Panc1 (cell line): ENCODE measurements around the gene ALG2. TPM values are rescaled to one million over a fixed set of nuclear protein-coding genes. Genes with fewer than 3 reads are reported as not detected.
A peak's percentile ranks its signal among the peaks of the same experiment; 100 is the strongest.

ENCODE experiments used
- ATAC-seq: fragments of 200-7000 bp; cut with Tn5 transposase; 2 replicates; pipeline ENCODE4 v1.9.1; 2020; ENCODE audit warnings: mild to moderate bottlenecking, moderate library complexity
- BruUV-seq: library from RNA; stranded (reverse); fragments of 400-500 nt; replicated peaks from 2 replicates; lab custom pipeline; 2021; lab: Mats Ljungman, UMichigan
- CTCF ChIA-PET: fragments of 300-600 bp; sonication (Branson Sonifier 250); formaldehyde crosslinking; loops from one replicate; lab custom pipeline; 2022; ENCODE audit warnings: antibody characterized with exemption; lab: Charles Lee
- POLR2A ChIA-PET: fragments of 300-600 bp; sonication (Branson Sonifier 250); formaldehyde crosslinking; loops from one replicate; lab custom pipeline; 2022; ENCODE audit warnings: antibody characterized with exemption; lab: Charles Lee
- DNase-seq: peaks from one replicate; pipeline ENCODE4 v3.0.0-alpha.2; 2010; ENCODE audit warnings: low read depth, low spot score
- H3K27ac ChIP-seq: 2 replicates; pipeline ENCODE4 v1.5.1; 2011; ENCODE audit warnings: mild to moderate bottlenecking, low read length, inconsistent platforms
- H3K27me3 ChIP-seq: fragments of 200-500 bp; sonication (Bioruptor generic); 2 replicates; pipeline ENCODE4 v1.6.0; 2014; ENCODE audit warnings: low read length, inconsistent platforms; ENCODE audit not compliant: control insufficient read depth, insufficient read depth
- H3K36me3 ChIP-seq: fragments of 200-500 bp; sonication (Bioruptor generic); 2 replicates; pipeline ENCODE4 v1.5.1; 2014; ENCODE audit warnings: inconsistent platforms, mild to moderate bottlenecking, low read length, moderate library complexity; ENCODE audit not compliant: control insufficient read depth, insufficient read depth
- H3K4me1 ChIP-seq: 2 replicates; pipeline ENCODE4 v1.5.1; 2011; ENCODE audit warnings: inconsistent platforms, mild to moderate bottlenecking, low read length, moderate library complexity; ENCODE audit not compliant: control insufficient read depth, insufficient read depth
- H3K4me3 ChIP-seq, 2 experiments: 2 replicates each; pipeline ENCODE4 v1.5.1; 2011 to 2012; ENCODE audit warnings: low read depth in 2 of 2, low read length in 2 of 2, mild to moderate bottlenecking in 2 of 2, inconsistent platforms in 1 of 2, moderate library complexity in 1 of 2
- H3K9me3 ChIP-seq: fragments of 200-500 bp; sonication (Bioruptor generic); 2 replicates; pipeline ENCODE4 v1.5.1; 2014; ENCODE audit warnings: low read depth, mild to moderate bottlenecking, inconsistent platforms, low read length, moderate library complexity; ENCODE audit not compliant: control insufficient read depth, insufficient read depth
- CTCF ChIP-seq: fragments of 450-650 bp; IDR thresholded peaks from 2 replicates; pipeline ENCODE4 v1.5.1; 2017; ENCODE audit warnings: mild to moderate bottlenecking
- POLR2AphosphoS5 ChIP-seq: IDR thresholded peaks from 2 replicates; pipeline ENCODE4 v1.6.1; 2012; ENCODE audit warnings: mild to moderate bottlenecking, low read depth, low read length, moderate library complexity
- SIN3A ChIP-seq: IDR thresholded peaks from 2 replicates; pipeline ENCODE4 v1.6.1; 2012; ENCODE audit warnings: low read depth, mild to moderate bottlenecking, low read length, moderate library complexity, borderline replicate concordance; ENCODE audit not compliant: insufficient read depth
- TCF7L2 ChIP-seq: IDR thresholded peaks from 2 replicates; pipeline ENCODE4 v1.6.1; 2011; ENCODE audit warnings: mild to moderate bottlenecking, low read depth, low read length, inconsistent platforms
- in situ Hi-C: cut with HindIII; loops from 2 replicates; pipeline ENCODE4 v1.10.0; 2016; ENCODE audit warnings: low sequenced_read_pairs, low pct_unique_long_range_greater_than_20kb
- intact Hi-C: fragments of 100-400 bp; cut with micrococcal nuclease; formaldehyde crosslinking; loops from one replicate; pipeline ENCODE4 v1.10.0; 2022; ENCODE audit not compliant: unreplicated experiment
- total RNA-seq: library from RNA; stranded (reverse); gene quantifications from one replicate; pipeline ENCODE4 v1.2.1, GENCODE V29; 2021; ENCODE audit not compliant: unreplicated experiment
- TF ChIP-seq, protein P1 (sequence below), 2 experiments: IDR thresholded peaks; 2 replicates each; pipeline ENCODE4 v1.6.1; 2011 to 2012; ENCODE audit warnings: low read depth in 2 of 2, control low read depth in 1 of 2, low read length in 1 of 2, mild to moderate bottlenecking in 1 of 2, moderate library complexity in 1 of 2; ENCODE audit not compliant: insufficient read depth in 1 of 2

The ALG2 gene
- total RNA-seq, 1 experiment from 2014 or later = 20.8 TPM

- peak; percentile 20 for TF ChIP-seq CTCF
- TF ChIP-seq, protein P1, sequence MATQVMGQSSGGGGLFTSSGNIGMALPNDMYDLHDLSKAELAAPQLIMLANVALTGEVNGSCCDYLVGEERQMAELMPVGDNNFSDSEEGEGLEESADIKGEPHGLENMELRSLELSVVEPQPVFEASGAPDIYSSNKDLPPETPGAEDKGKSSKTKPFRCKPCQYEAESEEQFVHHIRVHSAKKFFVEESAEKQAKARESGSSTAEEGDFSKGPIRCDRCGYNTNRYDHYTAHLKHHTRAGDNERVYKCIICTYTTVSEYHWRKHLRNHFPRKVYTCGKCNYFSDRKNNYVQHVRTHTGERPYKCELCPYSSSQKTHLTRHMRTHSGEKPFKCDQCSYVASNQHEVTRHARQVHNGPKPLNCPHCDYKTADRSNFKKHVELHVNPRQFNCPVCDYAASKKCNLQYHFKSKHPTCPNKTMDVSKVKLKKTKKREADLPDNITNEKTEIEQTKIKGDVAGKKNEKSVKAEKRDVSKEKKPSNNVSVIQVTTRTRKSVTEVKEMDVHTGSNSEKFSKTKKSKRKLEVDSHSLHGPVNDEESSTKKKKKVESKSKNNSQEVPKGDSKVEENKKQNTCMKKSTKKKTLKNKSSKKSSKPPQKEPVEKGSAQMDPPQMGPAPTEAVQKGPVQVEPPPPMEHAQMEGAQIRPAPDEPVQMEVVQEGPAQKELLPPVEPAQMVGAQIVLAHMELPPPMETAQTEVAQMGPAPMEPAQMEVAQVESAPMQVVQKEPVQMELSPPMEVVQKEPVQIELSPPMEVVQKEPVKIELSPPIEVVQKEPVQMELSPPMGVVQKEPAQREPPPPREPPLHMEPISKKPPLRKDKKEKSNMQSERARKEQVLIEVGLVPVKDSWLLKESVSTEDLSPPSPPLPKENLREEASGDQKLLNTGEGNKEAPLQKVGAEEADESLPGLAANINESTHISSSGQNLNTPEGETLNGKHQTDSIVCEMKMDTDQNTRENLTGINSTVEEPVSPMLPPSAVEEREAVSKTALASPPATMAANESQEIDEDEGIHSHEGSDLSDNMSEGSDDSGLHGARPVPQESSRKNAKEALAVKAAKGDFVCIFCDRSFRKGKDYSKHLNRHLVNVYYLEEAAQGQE (IDR thresholded peaks at IDR 0.05; ENCODE audit: insufficient read depth in 1 of 2, low read depth in 2 of 2, low read length in 1 of 2) = no peak
- H3K36me3 ChIP-seq = no peaks in the 10 kb centered on the region
- no TSS peak for BruUV-seq
- intact Hi-C loops = no loop called here
- ChIA-PET CTCF (no interaction called here), POLR2A (no interaction called here)
- in situ Hi-C loops = no loop called here
- H3K27me3 ChIP-seq = peaks cover 2% of the 10 kb centered on the region; the same call in 1 of the 2 replicates
- ATAC-seq (no peak), DNase-seq (no peak)
- H3K27ac ChIP-seq = no peak overlapping the region
- no peaks in the 10 kb centered on the region; the same call in 1 of the 2 replicates for H3K4me1 ChIP-seq
- H3K9me3 ChIP-seq = no peaks in the 10 kb centered on the region
- no peak overlapping the region for H3K4me3 ChIP-seq
Measured at GRCh38 chr9:99192786-99193465, 28.8 kb downstream of the ALG2 start.

- TF ChIP-seq CTCF (no peak), POLR2AphosphoS5 (no peak), TCF7L2 (no peak), SIN3A (no peak)
- TF ChIP-seq, protein P1 (IDR thresholded peaks at IDR 0.05; ENCODE audit: insufficient read depth in 1 of 2, low read depth in 2 of 2, low read length in 1 of 2) = no peak
- H3K27ac ChIP-seq = no peak overlapping the region
- H3K36me3 ChIP-seq = no peaks in the 10 kb centered on the region
- no peaks in the 10 kb centered on the region for H3K4me1 ChIP-seq
- intact Hi-C loops (no loop called here), in situ Hi-C loops (no loop called here)
- no peaks in the 10 kb centered on the region for H3K9me3 ChIP-seq
- no peak for DNase-seq
- CTCF ChIA-PET = no interaction called here
- POLR2A ChIA-PET = no interaction called here
- peaks cover 4% of the 10 kb centered on the region for H3K27me3 ChIP-seq
- ATAC-seq = no peak
- no TSS peak for BruUV-seq
- no peak overlapping the region for H3K4me3 ChIP-seq
Measured at GRCh38 chr9:99190597-99191283, 31.0 kb downstream of the ALG2 start.
